GM19035 (cell line): ENCODE data around the gene INAVA.
"Not testable (repeated sequence)": the region's sequence is repeated elsewhere in the genome, so short reads cannot be mapped to it uniquely, and the experiment has no call there.

ENCODE experiments used
- ATAC-seq: cut with Tn5 transposase; IDR thresholded peaks from one replicate; pipeline ENCODE4 v1.9.1; 2021; ENCODE audit not compliant: unreplicated experiment

Gene INAVA

DNA sequence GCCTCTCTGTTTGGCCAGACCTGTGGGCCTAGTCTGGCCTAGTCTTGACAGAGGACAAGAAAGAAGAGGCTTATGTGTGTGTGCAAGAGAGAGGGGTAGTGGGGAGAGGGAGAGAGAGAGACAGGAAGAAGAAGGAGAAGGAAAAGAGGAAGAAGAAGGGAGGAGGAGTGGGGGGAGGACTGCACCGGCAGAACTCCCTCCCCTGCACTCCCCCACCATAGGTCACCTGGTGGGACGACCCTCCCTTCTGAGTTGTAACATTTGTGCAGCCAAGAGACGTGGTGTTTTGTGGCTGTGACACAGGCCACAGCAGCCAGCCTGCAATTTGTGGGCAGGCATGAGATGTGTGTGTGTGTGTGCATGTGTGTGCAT, 4.3 kb downstream of the INAVA start:
- ATAC-seq, result no peak

DNA sequence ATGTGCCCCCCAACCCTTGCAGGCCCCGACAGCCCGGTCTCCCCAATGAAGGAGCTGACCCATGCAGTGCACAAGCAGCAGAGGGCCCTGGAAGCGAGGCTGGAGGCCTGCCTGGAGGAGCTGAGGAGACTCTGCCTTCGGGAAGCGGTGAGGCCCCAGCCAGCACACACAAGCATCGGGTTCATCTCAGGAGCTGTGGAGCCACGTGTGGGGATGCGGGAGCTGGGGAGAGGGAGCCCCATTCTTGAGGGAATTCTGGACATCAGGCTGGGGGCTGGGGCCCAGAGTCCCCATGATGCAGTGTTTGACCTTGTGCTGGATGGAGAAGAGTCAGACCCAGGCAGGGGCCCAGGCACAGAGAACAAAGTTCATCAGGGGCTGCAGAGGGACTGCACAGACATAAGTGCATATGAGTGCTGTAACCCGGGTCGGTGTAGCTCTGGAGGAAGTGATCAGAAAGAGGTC, 4.8 kb downstream of the INAVA start:
- ATAC-seq, result no peak

DNA sequence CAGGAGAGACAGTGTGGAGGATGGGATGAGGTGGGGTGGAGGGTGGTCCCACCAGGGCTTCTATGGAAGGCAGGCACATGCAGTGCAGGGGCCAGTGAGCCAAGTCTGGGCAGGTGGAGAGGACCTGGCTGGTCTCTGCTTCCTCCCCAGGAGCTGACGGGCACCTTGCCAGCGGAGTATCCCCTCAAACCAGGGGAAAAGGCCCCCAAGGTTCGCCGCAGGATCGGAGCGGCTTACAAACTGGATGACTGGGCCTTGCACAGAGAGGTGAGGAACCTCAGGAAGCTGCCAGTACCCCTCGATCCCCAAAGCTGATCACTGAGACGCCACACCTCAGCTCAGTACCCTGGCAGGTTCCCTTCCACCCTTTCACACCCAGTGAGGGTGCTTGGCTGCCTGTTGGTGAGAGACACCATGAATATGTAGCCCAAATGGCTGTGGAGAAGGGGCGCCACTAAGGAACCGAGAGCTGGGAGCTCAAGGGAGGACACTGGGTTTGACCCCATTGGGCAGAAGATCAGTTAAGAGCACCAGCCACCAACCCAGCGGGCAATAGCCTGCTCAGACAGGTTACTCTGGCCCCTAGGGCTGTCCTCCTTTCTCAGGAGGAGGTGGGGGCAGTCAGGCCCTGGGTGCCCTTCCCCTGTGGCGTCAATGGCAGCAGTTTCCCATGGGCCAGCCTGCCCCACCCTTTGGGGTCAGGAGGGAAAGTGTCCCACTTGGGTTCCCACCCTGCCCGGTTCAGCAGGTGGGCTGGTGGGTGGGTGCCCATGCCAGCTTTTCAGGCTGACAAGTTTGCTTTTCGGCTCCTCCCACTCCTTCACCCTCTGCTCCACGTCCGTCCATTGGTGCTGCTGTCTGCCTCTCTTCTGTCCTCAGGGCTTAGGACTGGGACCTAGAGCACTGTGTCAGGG, 5.5 kb downstream of the INAVA start:
- ATAC-seq, result no peak

DNA sequence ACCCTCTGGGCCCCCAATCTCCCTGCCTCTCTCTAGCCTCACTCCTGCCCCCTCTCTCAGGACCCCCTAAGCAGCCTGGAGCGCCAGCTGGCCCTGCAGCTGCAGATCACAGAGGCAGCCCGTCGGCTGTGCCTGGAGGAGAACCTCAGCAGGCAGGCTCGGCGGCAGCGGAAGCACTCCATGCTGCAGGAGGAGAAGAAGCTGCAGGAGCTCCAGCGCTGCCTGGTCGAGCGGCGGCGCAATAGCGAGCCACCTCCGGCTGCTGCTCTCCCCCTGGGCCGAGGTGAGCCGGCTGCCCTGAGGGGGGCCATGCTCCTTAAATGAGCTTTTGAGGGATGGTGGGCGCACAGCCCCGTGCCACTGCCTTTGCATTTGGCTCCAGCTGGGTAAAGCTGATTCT, 6.2 kb downstream of the INAVA start:
- no peak for ATAC-seq

DNA sequence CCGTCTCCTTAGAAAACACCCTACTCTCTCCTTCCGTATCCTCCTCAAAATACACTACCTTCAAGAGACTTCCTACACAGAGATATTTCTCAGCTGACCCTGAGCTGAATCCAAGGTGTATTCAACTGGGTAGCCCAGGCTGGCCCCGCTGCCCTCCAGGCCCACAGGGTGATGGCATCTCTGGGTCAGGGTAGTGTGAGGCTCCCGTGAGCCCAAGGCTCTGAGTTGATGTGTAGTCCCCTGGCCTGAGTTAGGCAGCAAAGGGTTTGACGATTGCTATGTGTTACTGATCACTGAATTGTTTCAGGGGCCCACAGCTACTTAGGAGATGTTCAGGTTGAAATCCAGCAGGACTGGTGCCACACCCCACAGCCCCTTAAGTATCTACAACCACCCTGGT, 6.7 kb downstream of the INAVA start:
- no peak for ATAC-seq

DNA sequence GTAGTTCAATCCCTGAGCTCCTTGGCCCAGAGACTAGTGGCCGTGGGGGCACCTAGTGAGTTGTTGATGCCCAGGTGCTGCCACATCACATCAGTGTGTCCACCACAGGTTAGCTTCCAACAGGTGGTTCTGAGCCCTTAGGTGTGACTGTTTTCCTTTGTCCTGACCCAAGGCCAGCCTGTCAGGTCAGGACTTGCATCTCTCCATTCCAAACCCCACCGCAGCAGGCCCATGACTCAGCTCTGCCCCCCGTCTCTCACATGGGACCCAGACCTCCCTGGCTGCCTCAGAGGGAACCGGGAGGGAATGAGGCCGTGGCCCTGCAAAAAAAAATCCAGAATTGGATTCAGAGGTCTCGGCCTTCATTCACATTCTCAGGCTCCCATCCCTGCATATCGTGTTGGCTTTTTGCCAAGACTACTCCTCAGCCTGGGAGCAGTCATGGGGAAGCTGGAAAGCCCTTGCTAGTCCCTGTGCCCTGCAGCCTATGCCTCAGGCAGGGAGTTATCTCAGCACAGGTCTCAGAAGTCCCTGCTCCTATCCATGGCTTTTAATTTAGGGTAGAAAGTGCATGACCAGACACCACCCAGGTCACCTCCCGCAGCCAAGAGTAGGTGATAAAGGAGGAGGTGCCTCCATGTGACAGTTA, 7.2 kb downstream of the INAVA start:
- no peak for ATAC-seq

DNA sequence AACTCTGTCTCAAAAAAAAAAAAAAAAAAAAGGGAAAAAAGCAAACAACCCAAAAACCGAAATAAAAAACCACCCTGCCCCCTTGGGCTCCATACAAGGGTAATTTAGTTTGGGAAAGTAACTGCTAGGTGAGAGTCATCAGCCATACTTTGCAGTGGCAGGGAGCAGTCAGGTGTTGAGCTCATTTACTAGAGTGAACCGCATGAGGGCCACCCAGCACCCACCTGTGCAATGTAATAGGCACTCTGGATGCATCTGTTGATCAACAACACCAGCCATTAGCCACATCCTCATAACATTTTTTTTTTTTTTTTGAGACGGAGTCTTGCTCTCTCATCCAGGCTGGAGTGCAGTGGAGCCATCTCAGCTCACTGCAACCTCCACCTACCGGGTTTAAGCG, 9.1 kb downstream of the INAVA start:
- ATAC-seq, result no peak

DNA sequence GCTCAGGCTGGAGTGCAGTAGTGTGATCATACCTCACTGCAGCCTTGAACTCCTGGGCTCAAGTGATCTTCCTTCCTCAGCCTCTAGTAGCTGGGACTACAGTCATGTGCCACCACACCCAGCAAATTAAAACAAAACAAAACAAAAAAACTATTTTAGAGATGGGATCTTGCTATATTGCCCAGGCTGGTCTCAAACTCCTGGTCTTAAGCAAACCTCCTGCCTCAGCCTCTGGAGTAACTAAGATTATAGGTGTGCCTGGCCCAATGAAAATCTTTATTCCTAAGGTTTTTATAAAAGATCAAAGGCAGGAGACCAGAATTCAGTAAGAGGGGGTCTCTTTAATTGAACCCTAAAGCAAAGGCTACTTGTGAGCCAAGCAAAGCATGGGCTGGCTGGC, 10.1 kb downstream of the INAVA start:
- no peak for ATAC-seq

DNA sequence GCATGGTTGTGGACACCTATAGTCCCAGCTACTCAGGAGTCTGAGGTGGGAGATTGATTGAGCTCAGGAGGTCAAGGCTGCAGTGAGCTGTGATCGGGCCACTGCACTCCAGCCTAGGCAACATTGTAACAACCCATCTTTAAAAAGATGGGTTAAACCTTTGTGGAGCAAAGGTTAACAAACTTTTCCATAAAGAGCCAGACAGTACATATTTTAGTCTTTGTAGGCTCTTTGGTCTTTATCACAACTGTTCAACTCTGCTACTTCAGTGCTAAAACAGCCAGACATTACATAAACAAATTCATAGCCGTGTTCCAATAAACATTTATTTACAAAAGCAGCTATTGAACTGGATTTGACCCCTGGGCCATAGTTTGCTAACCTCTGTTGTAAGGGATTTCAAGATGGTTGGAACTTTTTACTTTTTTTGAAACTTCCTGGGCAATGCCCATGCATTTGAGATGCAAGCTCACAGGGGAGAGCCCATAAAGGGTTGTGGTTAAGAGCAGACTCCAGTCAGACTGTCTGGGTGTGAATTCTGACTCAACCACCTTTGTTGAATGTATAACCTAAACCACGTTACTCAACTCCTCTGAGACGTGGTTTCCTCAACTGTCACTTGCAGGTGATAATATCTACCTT, 10.8 kb downstream of the INAVA start:
- ATAC-seq, result peak; percentile 57

DNA sequence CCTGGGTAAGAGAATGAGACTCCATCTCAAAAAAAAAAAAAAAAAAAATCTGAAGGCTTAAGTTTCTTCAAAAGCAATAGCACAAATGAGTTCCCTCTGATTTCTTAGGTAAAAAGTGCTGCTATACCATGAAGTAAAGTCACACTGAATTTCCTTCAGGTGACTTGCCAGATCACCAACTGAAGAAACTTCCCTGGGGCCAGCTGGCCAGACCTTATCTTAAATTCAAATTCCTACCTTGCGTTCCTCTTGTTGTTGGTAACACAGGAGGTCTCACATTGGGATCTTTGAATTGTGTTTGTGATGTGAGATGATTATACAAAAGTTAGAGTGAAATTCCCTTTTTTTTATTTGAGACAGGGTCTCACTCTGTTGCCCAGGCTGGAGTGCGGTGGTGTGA, 11.8 kb downstream of the INAVA start:
- no peak for ATAC-seq

DNA sequence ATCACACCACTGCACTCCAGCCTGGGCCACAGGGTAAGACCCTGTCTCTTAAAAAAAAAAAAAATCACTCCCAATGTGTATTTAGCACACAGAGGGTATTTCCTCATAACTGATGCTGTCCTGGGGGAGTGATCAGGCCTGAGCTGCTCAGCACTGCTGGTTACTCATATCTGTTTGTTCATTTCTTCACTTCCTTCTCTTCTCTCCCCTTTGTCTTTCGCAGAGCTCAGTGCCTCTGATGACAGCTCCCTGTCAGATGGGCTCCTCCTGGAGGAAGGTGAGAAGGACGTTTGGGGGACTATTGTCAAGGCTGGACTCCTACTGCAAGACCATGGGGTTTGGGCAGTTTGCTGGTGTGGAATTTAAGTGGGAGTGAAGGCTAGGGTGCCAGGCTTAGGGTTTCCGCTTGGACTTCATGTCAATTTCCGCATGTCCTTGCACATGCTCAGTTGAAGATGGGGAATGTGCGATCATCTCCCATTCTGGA, 13.0 kb downstream of the INAVA start:
- ATAC-seq, result peak; percentile 39

DNA sequence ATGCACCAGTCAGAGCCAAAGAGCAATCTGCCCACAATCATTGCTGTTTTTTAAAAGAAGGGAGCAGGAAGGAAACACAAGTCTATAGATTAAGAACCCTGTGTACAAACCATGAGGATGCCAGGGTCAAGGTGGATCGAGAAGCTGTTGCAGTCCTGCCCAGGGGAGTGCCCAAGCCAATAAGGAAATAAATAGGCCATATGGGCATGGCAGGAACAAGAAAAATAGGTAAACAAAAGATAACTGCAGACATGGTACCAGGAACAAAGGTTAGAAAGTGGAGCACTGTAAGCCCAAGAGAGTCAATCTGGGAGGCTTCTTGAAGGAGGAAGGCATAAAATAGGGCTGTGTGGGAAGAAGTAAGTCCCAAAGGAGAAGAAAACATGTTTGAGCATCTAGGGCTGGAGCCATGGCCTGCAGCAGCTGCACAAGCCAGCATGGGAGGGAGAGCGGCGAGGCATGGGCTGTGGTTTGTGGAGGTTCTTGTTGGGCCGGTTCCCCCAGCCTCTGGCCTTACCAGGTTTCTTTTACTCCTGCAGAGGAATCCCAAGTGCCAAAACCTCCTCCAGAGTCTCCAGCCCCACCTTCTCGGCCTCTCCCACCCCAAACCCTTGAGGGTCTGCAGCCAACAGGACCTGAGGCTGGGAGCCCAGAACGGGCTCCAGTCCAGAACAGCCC, 13.6 kb downstream of the INAVA start:
- ATAC-seq, result no peak

DNA sequence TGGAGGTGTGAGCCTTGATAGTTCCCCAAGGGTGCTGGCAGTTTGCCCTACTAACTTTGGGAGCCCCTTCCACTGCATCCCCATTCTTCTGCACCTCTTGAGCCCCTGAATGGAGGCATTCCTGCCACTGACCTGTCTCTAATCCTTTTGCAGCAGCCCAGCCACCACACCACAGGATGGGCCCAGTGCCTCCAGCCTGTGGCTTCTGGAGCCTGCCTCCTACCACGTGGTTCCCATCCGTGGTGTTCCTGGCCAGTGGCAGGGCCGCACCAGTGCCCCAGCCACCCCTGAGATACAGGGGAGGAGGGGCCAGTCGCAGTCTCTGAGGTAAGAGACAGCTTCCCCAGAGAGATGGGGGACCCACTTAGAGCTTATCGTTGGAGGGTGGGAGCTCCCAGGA, 14.4 kb downstream of the INAVA start:
- ATAC-seq, result no peak

DNA sequence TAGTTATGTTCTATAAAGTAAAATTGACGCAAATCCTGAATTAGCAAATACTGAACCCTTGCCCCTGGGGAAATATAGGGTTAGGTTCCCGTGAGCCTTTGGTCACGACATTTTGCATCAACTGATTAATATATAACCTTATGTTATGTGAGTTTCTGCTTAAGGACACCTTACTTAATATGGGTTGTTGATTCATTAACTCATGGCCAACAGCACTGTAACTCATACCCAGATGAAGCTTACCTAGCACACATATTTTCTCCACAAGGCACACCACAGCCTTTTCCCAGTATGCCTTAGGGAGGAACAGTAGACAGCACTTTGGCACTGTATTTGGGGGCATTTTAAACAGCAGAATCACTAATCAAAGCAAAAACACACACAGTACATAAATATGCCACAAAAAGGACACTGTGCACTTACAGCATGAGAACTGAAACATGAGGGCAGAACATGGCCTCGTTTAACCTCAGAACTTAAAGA, 15.1 kb downstream of the INAVA start:
- no peak for ATAC-seq

DNA sequence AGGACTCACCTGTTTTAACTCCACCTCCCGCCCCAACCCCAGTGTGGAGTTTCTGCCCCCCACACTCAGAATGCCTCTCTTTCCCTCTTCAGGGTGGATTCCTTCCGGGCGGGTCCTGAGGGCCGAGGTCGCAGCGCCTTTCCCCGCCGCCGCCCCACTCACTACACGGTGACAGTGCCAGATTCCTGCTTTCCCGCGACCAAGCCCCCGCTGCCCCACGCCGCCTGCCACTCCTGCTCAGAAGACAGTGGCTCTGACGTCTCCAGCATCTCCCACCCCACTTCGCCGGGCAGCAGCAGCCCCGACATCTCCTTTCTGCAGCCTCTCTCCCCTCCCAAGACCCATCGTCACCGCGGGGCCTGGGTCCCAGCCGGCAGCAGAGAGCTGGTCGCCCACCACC, 16.7 kb downstream of the INAVA start:
- ATAC-seq, result no peak

DNA sequence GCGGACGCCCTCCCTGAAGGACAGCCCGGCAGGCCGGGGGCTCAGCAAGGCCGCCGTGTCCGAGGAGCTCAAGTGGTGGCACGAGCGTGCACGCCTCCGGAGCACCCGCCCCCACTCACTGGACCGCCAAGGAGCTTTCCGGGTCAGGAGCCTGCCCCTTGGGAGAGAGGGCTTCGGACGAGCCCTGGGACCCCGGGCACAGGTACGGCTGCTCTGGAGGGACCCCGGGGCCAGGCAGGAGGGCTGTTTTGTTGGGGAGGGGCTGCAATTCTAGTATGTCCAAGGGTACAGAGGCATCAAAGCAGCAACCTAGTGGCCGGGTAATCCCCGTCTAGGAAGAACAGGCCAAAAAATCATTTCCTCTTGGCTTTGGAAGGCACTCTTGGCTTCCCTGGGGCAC, 17.2 kb downstream of the INAVA start:
- ATAC-seq, result not testable (repeated sequence)

DNA sequence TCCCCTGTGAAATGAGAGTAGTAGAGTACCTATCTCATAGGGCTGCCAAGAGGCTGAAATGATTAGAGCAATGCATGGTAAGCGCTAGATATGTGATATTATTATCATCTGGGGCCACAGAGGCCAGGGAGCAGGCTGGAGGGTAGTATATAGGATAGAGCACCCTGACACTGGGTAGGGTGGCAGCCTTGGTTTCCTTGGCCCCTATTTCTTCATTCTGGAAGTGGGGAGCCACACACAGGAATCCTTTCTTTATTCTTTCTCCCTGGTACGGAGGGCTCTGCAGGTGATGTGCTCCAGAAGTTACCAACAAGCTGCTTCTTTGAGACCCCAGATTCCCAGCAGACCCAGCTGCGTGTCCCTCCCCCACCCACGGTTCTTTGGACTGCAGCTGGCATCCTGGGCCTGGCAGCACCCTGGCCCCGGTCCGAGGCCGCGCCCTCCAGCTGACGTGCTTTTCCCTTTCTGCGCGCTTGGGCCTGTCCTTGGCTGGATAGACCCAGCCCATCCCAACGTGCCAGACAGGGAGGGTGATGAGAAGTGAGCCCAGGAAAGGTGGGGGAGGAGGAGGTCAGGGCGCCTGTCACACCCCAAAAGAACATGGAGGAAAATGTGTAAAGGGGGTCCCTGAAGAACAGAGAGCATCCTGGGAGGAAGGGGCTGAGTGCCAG, 18.2 kb downstream of the INAVA start:
- no peak for ATAC-seq

DNA sequence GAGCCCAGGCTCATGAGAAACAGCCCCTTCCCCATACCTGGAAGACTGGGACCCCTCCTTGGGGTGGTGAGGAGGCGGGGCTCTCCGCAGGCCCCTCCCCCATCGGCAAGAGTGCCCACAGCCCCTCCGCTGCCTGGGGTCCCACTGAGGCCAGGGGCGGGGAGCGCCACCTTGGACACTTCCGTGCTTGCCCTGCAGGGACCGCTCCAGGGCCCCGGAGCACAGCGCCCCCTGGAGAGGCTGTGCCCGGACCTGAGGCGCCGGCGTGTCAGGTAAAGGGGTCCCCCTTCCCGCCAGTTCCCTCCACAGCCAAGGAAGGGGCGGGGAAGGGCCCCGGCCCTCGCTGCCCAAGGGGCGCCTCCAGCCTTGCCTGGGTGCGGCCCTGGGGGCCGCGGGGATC, 21.5 kb downstream of the INAVA start:
- no peak for ATAC-seq

DNA sequence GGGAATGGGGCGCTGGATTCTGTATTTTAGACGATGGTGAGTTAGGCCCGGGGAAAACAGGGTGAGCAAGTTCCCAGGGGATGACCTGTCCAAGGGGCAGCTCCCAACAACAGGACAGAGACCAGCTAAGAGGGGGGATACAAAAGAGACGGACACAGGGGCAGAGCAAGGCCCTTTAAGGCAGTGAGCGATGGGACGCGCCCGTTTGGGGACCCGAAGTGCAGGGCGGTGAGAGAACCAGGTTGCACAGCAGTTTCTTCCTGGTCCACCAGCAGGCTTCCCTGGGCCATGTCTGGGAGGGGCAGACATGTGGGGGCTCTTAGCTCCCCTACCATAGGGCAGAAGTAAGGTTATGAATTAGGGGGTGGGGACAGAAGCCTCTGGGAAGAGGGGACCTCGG, 22.0 kb downstream of the INAVA start:
- no peak for ATAC-seq

DNA sequence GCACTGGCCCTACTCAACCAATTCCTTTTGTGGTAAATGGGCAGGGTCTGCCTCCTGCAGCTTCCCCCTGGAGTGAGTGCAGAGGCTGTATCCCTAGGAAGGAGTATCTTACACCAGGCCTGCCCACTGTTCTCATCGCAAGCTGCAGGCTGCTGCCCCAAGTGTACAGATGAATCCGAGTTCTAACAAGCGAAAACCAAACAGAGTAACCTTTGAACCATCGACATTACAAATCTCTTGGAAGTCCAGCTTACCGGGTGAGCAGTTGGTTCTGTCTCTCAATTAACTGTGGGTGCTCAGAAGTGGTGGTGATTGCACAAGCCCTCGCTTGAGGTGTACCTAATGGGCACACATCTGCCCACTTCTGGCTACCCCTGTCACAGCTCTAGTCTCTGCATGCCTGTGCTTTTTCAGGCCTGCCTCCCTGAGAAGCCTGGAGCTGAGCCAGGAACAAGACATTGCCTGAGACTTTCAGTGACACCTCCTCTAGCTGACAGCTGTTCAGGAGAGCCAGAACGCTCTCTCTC, 22.7 kb downstream of the INAVA start:
- ATAC-seq, result no peak
